Suppressor macrophage (primary cell): ENCODE results near the gene CADM2.
"Not testable (repeated sequence)": the region's sequence is repeated elsewhere in the genome, so short reads cannot be mapped to it uniquely, and the experiment has no call there.

Experiments used
- DNase-seq, 4 experiments: peaks; one replicate each; pipeline ENCODE4 v3.0.0-alpha.2; 2020 to 2022

Gene CADM2

DNA sequence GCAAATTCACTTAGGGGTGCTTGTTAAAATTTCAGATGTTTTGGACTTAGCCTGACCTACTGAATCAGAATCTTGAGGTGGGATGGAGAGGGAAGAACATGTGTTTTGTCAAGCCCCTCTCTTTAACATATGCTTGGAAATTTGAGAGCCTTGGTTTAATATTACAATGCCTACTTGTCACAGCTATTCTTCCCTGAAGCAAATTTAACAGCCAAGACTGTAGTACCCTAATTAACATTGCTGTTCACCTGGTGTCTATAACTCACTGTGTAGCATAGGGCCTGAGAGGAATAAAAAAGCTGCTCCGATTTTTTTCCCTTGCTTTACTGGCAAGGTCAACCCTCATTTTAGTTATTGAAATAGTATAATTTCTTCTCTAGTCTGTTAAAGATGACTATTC is 880.1 kb downstream of the CADM2 start:
- DNase-seq, result no peak

GRCh38 chr3:85842081-85842480 is 883.3 kb downstream of the CADM2 start:
- DNase-seq, result no peak

DNA sequence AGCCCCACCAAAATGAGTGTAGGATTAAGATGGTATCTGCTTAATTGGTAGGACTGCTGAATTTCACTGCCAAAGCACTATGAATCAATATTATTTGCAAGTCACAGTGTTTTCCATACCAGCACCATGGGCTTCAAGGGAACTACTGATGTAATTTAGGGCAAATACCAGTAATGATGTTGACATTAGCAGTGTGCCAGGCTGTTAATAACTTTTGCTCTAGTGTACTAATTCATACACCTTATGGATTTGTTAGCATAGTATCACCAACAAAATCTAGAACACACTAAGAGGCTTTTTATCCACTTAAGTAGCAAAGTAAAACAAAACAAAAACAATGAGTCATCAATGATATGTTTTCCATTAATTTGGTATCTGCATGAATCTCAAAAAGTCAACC is 888.2 kb downstream of the CADM2 start:
- DNase-seq, result no peak

DNA sequence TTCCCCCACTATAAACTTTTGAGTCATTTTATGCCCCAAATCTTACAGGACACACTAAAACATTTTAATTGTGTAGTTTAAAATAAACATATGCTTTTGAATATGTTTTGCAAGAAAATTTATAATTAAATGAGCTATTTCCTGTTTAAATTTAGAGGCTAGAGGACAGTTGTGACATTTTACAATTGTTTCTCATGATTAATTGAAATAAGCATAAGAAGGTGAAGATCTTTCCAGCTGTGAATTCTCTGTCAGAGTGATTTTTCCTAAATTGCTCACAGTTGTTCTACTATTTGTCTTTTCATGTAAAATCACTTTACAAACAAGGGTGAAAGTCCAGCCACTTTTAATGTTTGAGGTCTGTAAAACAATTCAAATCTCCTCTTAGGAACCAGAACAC is 892.3 kb downstream of the CADM2 start:
- no peak for DNase-seq

GRCh38 chr3:85853805-85854204 is 895.0 kb downstream of the CADM2 start:
- no peak for DNase-seq

GRCh38 chr3:85862893-85863455 is 904.2 kb downstream of the CADM2 start:
- no peak for DNase-seq

DNA sequence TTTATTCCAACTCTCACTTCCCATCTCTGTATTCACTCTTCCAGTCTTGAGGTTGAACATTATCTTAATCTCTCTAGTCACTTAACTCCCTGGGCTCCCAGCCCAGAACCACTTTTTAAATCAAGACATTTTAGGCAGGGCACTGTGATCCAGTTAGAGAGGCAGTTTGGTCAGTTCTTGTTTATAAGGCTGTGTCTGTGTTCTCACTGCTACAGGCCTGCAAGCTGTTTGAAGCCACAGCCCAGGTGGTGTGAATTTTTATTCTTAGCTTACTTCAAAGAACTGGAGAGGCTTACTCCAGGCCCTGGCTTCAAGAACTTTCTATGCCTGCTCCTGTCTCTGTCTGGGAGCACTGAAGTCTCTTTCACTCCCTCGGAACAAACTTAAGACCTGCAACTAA is 906.1 kb downstream of the CADM2 start:
- DNase-seq, result no peak

GRCh38 chr3:85867072-85867471 is 908.3 kb downstream of the CADM2 start:
- DNase-seq, result no peak

DNA sequence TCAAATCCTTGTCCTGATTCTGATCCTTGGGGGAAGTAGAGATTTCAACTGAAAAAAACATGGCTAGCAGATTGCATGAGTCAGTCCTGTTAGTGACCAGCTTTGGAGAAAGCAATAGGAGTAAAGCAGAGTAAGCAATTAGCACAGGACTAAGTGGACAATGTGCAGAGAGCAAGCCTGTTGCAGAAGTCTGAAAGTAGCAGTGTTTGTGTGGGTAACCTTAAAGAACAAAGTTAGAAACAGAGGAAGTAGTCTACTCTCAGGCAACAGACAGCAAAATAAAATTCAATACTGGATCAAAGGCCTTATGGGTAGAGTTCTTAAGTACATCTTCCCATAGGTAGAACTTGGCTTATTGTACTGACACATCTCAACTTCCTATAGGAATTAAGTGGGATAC is 916.8 kb downstream of the CADM2 start:
- no peak for DNase-seq

DNA sequence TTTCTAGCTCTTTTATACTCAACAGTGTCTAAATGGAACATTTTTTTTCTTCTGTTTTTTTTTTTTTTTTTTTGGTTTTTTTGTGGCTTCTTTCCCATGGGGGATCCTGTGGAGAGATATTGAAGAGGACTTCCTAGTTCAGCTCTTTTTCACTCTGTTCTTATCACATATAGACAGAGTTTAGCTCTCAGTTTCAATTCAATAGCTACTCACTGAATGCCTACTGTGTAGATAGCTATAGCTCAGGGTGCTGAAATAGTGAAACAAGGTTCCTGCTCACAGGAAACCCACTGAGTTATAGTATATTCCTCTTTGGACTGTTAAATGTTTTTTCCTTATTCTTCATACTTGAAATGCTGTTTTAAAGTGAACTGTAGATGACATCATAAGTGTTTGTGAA is 918.8 kb downstream of the CADM2 start:
- no peak for DNase-seq

- no peak for DNase-seq
Observed at GRCh38 chr3:85881833-85882393, 923.1 kb downstream of the CADM2 start.

GRCh38 chr3:85890043-85890555 is 931.3 kb downstream of the CADM2 start:
- DNase-seq, result no peak

DNA sequence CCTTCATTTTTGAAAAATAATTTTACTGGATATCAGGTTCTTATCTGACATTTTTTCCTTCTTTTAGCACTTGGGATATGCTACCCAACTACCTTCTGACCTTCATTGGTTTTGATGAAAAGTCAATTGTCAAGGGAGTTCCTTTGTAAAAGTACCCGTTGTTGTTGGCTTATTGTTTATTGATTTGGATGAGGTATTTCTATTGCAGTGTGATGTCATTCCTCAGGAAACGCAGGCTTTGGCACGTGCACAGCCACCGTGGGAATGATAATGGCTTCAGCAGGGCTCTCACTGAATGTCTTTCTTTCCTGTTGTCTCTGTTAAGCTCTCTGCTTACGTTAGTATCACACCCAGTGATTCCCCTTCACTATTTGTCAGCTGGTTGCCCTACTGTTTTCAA is 944.6 kb downstream of the CADM2 start:
- DNase-seq, result no peak

DNA sequence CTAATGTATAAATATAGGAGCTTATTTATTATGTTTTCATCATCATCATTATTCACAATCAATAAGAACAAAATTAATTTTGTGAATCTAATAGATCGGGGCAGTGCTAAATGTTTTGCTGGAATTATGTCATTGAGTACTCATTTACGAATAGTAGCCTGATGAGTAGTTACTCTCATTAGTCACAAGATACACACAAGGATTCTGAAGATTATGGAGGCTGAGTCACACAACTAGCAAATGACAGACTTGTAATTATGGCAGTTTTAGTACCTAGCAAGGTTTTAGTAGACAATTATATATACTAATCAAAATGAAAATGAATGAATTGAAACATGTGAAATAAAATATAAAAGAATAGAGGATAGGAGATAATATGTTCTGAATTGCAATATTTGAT is 954.2 kb downstream of the CADM2 start:
- no peak for DNase-seq

GRCh38 chr3:85922374-85922773 is 963.6 kb downstream of the CADM2 start:
- DNase-seq, result no peak

DNA sequence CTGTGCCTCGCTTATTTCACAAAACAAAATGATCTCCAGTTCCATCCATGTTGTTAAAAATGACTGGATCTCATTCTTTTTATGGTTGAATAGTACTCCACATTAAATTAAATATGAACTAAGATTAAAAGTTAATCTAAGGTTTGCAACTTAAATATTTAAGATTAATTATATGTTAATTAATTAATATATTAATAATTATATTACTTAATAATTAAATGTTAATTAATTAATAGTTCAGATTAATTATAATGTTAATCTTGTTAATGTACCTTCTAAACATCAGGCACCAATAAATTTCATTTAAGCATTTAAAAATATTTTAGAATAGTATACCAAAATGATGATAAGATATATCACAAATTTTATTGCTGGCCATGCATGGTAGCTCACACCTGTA is 971.9 kb downstream of the CADM2 start:
- DNase-seq, result no peak

DNA sequence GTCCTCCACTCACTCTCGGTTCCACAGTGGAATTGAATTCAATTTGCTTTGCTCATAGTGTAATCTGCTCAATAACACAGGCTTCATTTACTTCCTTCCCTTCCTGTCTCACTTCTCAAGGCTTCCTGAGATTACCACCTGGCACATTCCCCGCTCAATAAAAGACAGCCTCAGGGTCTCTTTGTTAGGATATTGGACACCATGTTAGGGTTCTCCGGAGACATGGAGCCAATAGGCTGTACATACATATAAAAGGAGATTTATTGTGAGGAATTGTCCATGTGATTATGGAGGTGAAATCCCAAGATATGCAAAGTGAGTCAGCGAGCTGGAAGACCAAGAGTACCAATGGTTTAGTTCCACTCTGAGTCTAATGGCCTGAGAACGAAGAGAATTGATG is 974.5 kb downstream of the CADM2 start:
- DNase-seq, result no peak

DNA sequence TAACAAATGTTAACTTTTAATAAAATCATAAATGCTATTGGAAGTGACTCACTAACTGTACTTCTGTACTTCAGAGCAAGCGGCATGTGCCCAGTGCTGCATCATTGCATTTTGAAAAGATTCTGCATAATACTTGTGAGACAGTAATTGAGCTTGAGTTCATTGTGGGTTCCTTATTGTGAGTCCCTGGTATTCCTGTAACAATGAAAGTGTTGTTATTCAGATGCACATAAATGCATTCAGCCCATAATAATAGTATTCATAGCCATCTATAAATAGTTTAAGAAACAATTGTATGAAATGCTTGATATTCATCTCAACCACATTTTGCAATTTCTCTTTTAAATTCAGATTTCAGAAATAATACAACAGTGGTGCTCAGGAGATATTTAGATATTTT is 976.4 kb downstream of the CADM2 start:
- DNase-seq, result no peak

DNA sequence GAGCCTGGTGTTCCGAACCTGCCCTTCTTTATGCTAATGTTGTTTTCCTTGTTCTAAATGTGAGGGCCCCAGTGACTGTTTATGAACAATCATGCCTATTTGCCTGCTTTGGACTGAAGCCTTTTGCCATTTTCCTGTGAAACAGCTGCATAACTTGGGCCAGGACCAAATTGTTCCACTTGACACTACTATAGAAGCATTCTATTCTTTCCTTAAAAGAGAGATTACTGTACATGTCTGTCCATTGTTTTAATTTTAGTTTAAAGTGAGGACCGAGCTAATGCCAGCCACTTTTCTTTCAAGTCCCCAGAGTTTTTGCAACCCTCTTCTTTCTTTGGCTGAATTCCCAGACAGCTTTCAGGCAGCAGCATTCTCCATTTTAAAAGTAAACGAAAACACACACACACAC is 980.3 kb downstream of the CADM2 start:
- DNase-seq, result no peak

DNA sequence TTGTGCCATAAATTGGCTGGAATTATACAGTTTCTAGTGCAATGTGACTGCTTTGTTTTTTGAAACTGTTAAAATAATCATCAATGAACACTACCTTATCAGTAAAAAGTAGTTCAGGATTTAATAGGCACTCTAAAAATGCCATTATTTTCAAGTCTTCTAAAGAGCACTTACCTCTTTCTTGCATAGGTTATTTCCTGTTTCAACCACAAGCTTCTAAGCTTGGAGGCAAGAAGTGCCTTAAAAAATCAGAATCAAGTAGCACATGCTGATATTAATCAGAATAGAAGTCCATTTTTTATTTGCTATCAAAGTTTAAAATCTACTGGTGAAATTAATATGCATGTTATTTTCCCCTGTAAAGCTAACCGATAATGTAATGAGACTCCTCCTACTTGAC is 991.6 kb downstream of the CADM2 start:
- no peak for DNase-seq

DNA sequence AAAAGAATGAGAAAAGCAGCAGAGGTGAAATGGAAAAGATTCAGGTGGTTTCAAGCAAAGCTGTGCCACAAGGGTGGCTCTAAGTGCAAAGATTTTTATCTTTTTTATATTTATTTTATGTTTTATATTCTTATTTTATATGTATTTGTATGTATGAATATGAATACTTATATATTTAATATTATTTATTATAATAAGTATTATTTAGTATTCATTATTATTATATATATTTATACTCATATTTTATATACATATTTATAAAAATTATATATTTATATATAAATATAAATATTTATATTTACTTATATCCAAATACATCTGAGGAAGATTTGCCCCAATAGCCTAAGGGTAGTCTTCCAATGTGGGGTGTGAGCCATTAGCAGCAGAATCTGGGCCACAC is 1002.0 kb downstream of the CADM2 start:
- DNase-seq, result no peak

GRCh38 chr3:85977615-85978338 is 1019.0 kb downstream of the CADM2 start:
- no peak for DNase-seq

- no peak for DNase-seq
Observed at GRCh38 chr3:85979034-85979433, 1020.2 kb downstream of the CADM2 start.

- not testable (repeated sequence) for DNase-seq
Observed at GRCh38 chr3:85989581-85989980, 1030.8 kb downstream of the CADM2 start.
